Measurements from ENCODE around the gene CYP11A1. TPM values are rescaled to one million over a fixed set of nuclear protein-coding genes. Genes with fewer than 3 reads are reported as not detected.

The CYP11A1 gene
- polyA plus RNA-seq, 3 donors: not detected

DNA sequence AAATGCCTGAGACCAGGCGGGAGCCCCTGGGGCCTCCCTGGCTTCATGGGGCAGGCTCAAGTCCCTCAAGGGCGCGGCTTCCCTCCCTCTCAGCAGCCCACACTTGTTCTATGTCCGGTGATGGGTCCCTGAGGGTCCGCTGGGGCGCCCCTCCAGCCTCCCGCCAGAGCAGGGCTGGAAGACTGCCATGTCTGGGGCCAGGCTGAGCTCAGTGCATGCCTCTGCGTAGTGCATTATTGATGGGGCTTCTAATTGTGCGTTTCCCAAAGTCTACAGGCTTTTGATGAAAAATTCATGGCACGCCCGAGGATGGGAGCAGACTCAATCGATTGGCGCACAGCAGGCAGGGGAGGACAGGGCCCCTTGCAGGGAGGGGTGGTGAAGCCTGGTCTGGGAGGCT, 51.3 kb downstream of the CYP11A1 start:
- H3K4me1 Mint-ChIP-seq: peaks cover 8% of the 10 kb centered on the region
- Histone ChIP-seq H3K36me3 (replicated peaks in 1 of 2; ENCODE audit: control insufficient read depth in 1 of 2, insufficient read depth in 2 of 2, low read length in 2 of 2) (no peaks in the 10 kb centered on the region), H3K4me1 (ENCODE audit: control insufficient read depth in 1 of 2, insufficient read depth in 2 of 2, low read length in 2 of 2) (peaks cover 0 to 15% of the 10 kb centered on the region in 2 donors), H4K20me1 (ENCODE audit: insufficient read depth, low read length) (no peaks in the 10 kb centered on the region), H3K4me3 (replicated peaks in 1 of 3; ENCODE audit: low read depth in 2 of 3, low read length in 3 of 3) (no peak overlapping the region), H2AFZ (ENCODE audit: insufficient read depth, low read depth, low read length, poor library complexity, severe bottlenecking) (no peak overlapping the region), H3K9ac (ENCODE audit: insufficient read depth, low read length, poor library complexity, severe bottlenecking) (peak overlapping the region; percentile 4), H3K27ac (ENCODE audit: low read depth in 1 of 2, low read length in 2 of 2) (no peak overlapping the region), H3K79me2 (ENCODE audit: insufficient read depth, low read length) (no peaks in the 10 kb centered on the region), H3K27me3 (ENCODE audit: control insufficient read depth in 2 of 2, insufficient read depth in 2 of 2, low read length in 2 of 2) (no peaks in the 10 kb centered on the region), H3K4me2 (replicated peaks; ENCODE audit: extremely low read depth, low read length, poor library complexity, severe bottlenecking) (no peak overlapping the region), H3K9me3 (replicated peaks in 1 of 2; ENCODE audit: control insufficient read depth in 1 of 2, insufficient read depth in 1 of 2, low read length in 2 of 2) (no peaks in the 10 kb centered on the region)
- no peak for DNase-seq
- peaks cover 3 to 11% (median 4%) of the 10 kb centered on the region in 3 donors for H3K27me3 Mint-ChIP-seq (ENCODE audit: low read depth in 3 of 3)
- H3K36me3 Mint-ChIP-seq: no peaks in the 10 kb centered on the region
- TF ChIP-seq, protein P1, sequence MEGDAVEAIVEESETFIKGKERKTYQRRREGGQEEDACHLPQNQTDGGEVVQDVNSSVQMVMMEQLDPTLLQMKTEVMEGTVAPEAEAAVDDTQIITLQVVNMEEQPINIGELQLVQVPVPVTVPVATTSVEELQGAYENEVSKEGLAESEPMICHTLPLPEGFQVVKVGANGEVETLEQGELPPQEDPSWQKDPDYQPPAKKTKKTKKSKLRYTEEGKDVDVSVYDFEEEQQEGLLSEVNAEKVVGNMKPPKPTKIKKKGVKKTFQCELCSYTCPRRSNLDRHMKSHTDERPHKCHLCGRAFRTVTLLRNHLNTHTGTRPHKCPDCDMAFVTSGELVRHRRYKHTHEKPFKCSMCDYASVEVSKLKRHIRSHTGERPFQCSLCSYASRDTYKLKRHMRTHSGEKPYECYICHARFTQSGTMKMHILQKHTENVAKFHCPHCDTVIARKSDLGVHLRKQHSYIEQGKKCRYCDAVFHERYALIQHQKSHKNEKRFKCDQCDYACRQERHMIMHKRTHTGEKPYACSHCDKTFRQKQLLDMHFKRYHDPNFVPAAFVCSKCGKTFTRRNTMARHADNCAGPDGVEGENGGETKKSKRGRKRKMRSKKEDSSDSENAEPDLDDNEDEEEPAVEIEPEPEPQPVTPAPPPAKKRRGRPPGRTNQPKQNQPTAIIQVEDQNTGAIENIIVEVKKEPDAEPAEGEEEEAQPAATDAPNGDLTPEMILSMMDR (IDR thresholded peaks at IDR 0.05): no peak
- intact Hi-C loops (cut with micrococcal nuclease): no loop called here
- 61% methylated on average over 12 of the region's 13 CpGs for WGBS (ENCODE audit: insufficient coverage)
- H3K4me3 Mint-ChIP-seq: no peak overlapping the region
- H3K27ac Mint-ChIP-seq: no peak overlapping the region
- no peaks in the 10 kb centered on the region for H3K9me3 Mint-ChIP-seq

DNA sequence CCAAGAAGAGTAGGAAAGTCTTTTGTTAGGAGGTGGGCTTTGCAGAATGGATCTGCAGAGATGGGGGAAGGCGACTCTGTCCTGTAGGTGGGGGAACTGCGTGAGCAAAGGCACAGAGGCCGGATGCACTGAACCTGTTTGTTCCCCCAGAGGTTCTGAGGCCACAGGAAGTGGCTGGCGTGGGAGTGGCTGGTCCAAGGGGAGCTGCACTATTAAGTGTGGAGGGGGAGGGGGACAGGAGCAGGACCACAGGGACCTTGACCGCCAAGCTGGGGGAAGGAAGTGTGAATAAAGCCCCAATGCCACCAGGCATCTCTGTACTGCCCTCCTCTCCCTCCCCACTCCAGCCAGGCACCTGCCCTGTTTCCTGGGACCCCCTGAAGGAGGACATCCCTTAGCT, 51.8 kb downstream of the CYP11A1 start:
- no peaks in the 10 kb centered on the region for H3K36me3 Mint-ChIP-seq
- TF ChIP-seq, protein P1 (IDR thresholded peaks at IDR 0.05): no peak
- peaks cover 3 to 11% (median 4%) of the 10 kb centered on the region in 3 donors for H3K27me3 Mint-ChIP-seq (ENCODE audit: low read depth in 3 of 3)
- no peak for DNase-seq
- Histone ChIP-seq H3K27ac (ENCODE audit: low read depth in 1 of 2, low read length in 2 of 2) (no peak overlapping the region), H3K4me1 (ENCODE audit: control insufficient read depth in 1 of 2, insufficient read depth in 2 of 2, low read length in 2 of 2) (peaks cover 0 to 15% of the 10 kb centered on the region in 2 donors), H3K9ac (ENCODE audit: insufficient read depth, low read length, poor library complexity, severe bottlenecking) (no peak overlapping the region), H3K36me3 (replicated peaks in 1 of 2; ENCODE audit: control insufficient read depth in 1 of 2, insufficient read depth in 2 of 2, low read length in 2 of 2) (no peaks in the 10 kb centered on the region), H2AFZ (ENCODE audit: insufficient read depth, low read depth, low read length, poor library complexity, severe bottlenecking) (no peak overlapping the region), H3K27me3 (ENCODE audit: control insufficient read depth in 2 of 2, insufficient read depth in 2 of 2, low read length in 2 of 2) (no peaks in the 10 kb centered on the region), H3K79me2 (ENCODE audit: insufficient read depth, low read length) (no peaks in the 10 kb centered on the region), H4K20me1 (ENCODE audit: insufficient read depth, low read length) (no peaks in the 10 kb centered on the region), H3K9me3 (replicated peaks in 1 of 2; ENCODE audit: control insufficient read depth in 1 of 2, insufficient read depth in 1 of 2, low read length in 2 of 2) (no peaks in the 10 kb centered on the region), H3K4me2 (replicated peaks; ENCODE audit: extremely low read depth, low read length, poor library complexity, severe bottlenecking) (no peak overlapping the region), H3K4me3 (replicated peaks in 1 of 3; ENCODE audit: low read depth in 2 of 3, low read length in 3 of 3) (no peak overlapping the region)
- H3K27ac Mint-ChIP-seq: no peak overlapping the region
- no peaks in the 10 kb centered on the region for H3K9me3 Mint-ChIP-seq
- 0% methylated on average over 3 of the region's 5 CpGs for WGBS (ENCODE audit: insufficient coverage)
- intact Hi-C loops (cut with micrococcal nuclease): no loop called here
- peaks cover 8% of the 10 kb centered on the region for H3K4me1 Mint-ChIP-seq
- peak overlapping the region in 1 of 2 donors; percentile 2 for H3K4me3 Mint-ChIP-seq
